Omental fat pad (tissue), 4 donors: Measurements from ENCODE around the gene CUX1. TPM values are rescaled to one million over a fixed set of nuclear protein-coding genes. Genes with fewer than 3 reads are reported as not detected.

Experiments used
- ATAC-seq: fragments of 150-250 bp; one replicate; pipeline ENCODE4 v1.9.1; 2016; ENCODE audit warnings: mild to moderate bottlenecking, moderate library complexity; ENCODE audit not compliant: low FRiP score
- DNase-seq: peaks from one replicate; pipeline ENCODE4 v3.0.0-alpha.2; 2019; ENCODE audit warnings: low spot score
- total RNA-seq, 4 donors: library from RNA; depleted of rRNA; stranded (reverse); fragments of >200 nt; gene quantifications; one replicate each; pipeline ENCODE4 v1.1.0, GENCODE V29; 2016
- TF ChIP-seq, protein P1 (sequence below), 3 donors: fragments of 450-650 bp; IDR thresholded peaks; one replicate each; pipeline ENCODE4 v1.5.1; 2016 to 2017; ENCODE audit warnings: antibody characterized with exemption in 3 of 3, mild to moderate bottlenecking in 3 of 3, moderate library complexity in 2 of 3

The CUX1 gene
- total RNA-seq, 4 donors from 2014 or later, result 67.6 to 141 (median 75.7) TPM

DNA sequence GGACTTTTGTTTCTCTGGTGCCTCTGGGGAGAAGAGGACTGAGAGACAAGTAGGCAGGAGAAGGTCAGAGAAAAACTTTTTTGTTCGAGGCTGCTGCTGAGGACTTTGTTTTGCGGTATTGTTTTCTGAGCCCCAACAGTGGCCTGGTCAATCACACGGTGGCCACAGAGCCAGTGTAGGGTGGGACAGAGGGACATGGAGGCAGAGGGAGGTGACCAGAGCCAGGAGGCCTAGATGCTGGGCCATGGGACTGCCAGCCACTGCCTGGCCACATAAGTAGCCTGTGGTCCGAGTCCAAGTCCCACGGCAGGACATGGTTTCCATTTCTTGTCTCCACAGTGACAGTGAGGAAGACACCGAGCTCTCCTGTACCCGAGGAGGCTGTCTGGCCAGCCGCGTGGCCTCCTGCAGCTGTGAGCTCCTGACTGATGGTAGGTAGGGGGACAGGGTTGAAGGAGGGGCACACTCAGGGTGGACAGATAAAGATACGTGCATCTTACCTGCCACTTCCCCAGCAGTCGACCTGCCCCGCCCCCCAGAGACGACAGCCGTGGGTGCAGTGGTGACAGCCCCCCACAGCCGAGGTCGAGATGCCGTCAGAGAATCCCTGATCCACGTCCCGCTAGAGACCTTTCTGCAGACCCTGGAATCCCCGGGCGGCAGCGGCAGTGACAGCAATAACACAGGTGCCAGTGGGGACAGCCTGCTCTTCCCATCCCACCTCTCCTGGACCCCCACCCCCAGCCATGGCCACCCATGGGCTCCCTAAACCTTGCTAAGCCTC lies 496.8 kb downstream of the CUX1 start:
- no peak for DNase-seq
- TF ChIP-seq, protein P1, sequence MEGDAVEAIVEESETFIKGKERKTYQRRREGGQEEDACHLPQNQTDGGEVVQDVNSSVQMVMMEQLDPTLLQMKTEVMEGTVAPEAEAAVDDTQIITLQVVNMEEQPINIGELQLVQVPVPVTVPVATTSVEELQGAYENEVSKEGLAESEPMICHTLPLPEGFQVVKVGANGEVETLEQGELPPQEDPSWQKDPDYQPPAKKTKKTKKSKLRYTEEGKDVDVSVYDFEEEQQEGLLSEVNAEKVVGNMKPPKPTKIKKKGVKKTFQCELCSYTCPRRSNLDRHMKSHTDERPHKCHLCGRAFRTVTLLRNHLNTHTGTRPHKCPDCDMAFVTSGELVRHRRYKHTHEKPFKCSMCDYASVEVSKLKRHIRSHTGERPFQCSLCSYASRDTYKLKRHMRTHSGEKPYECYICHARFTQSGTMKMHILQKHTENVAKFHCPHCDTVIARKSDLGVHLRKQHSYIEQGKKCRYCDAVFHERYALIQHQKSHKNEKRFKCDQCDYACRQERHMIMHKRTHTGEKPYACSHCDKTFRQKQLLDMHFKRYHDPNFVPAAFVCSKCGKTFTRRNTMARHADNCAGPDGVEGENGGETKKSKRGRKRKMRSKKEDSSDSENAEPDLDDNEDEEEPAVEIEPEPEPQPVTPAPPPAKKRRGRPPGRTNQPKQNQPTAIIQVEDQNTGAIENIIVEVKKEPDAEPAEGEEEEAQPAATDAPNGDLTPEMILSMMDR (IDR thresholded peaks at IDR 0.05), result no peak
- ATAC-seq, result no peak

DNA sequence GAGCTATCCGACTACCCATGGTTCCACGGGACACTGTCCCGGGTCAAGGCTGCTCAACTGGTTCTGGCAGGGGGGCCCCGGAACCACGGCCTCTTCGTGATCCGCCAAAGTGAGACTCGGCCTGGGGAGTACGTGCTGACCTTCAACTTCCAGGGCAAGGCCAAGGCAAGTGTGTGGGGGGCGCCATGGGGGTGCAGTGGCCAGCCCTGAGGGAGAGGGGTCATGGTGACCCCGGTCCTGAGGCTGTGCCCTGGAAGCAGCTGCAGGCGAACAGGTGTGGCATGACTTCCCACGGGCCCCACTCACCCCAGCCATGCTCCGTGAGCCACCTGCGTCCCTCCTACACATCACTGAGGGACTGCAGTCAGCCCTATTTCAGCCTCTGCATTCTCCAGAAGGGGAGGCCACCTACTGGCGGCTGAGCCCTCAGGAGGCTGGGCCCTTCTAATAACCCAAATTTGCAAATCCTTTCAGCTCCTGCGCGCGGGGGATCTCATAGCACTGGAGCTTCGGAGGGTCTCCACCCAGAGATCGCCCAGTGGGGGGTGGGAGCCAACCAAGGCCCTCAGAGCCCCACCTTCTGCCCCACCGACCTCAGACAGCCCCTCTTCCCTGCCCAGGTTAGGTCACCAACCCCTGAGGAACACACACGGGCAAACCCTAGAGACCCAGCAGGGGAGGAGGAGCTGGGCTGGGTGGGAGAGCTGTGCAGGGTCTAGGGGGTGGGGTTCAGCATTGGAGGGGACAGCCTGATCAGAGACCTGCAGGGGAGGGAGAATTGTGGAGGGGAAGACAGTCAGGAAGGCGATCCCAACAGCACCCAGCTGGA lies 500.0 kb downstream of the CUX1 start:
- TF ChIP-seq, protein P1 (IDR thresholded peaks at IDR 0.05), result no peak
- DNase-seq, result no peak
- no peak for ATAC-seq

DNA sequence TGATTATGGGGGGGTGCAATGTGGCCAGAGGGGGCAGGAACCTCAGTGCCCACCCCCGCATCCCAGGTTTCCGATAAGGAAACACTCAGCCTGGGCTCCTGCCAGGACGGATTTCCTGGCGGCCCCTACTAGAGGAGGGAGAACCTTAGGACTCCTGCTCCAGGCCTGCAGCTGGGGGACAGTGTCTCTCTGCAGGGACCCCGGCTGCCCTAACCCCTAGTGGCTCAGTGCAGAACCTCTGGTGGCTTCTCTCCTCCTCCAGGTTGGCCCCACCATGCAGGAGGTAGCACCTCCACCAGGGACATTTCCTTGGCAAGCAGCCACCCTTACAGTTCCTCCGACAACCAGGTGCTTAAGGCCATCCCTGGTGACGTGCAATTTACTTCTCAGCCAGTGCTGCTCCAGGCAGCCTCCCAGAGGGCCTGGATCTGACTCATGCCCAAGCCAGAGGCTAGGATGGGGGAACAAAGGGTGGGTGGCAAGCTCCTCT lies 501.1 kb downstream of the CUX1 start:
- TF ChIP-seq, protein P1 (IDR thresholded peaks at IDR 0.05), result no peak
- ATAC-seq, result peak; percentile 24
- no peak for DNase-seq

DNA sequence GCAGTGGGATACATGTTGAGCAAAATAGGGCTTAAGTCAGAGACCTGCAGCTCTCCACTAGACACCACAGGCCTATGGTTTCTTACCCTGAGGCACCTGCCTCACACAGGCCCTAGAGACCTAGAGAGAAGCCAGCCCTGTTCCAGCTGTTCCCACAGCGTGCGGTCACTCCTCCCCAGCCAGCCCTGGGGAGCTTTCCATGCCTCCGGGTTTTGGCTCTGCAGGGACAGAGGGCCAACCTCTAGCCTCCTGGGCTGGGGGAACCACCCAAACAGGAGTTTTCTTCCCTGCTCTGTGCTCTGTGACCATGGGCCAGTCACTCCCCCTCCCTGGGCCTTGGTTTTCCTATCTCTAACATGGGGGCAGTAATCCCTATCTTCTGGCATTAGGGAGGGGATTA lies 502.2 kb downstream of the CUX1 start:
- DNase-seq (no peak), ATAC-seq (no peak)
- TF ChIP-seq, protein P1 (IDR thresholded peaks at IDR 0.05), result no peak

DNA sequence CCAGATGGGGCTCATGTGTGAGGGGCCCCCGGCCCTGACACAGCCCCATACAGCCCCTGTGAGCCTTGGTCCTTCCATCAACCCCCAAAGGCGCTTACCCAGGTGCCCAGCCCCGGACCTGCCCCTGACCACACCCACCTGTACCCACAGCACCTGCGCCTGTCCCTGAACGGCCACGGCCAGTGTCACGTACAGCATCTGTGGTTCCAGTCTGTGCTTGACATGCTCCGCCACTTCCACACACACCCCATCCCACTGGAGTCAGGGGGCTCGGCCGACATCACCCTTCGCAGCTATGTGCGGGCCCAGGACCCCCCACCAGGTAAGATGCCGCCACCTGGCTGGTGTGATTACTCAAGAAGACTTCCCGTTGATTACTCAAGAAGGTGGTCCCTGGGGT lies 502.8 kb downstream of the CUX1 start:
- no peak for ATAC-seq
- no peak for DNase-seq
- TF ChIP-seq, protein P1 (IDR thresholded peaks at IDR 0.05), result no peak

DNA sequence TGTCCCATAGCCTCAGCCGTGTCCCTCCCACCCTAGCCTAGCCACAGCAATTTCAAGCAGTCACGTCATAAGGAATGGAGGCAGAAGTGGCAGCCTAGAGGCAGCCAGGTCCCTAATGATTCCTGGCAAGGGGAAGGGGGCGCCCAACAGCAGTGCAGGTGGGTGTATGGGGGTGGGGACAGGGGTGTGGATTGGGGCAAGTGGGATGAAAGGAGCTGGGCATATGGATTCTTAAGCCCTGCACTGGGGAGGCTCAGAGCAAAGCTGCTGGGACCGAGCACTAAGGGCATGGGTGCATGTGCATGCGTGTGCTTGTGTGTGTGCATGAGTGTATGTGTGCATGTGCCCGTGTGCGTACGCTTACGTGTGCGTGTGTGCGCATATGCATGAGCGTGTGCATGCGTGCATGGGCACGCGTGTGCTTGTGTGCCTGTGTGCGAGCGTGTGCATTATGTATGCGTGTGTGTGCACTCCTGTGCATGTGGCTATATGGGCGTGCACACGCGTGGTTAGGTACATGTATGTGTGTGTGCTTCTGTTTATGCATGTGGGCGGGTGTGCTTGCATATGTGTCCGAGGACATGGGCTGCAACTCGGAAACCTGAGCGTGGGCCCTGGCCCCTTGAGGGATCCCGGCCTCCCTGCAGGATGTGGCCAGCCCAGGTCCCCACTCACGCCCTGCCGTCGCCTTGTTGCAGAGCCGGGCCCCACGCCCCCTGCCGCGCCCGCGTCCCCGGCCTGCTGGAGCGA lies 503.4 kb downstream of the CUX1 start:
- TF ChIP-seq, protein P1 (IDR thresholded peaks at IDR 0.05), result no peak
- DNase-seq (no peak), ATAC-seq (no peak)
